ENCODE results near the gene CNTN1. TPM values are rescaled to one million over a fixed set of nuclear protein-coding genes. Genes with fewer than 3 reads are reported as not detected.
A peak's percentile ranks its signal among the peaks of the same experiment; 100 is the strongest.

CNTN1 gene
- total RNA-seq, 1 donor from 2014 or later = not detected

- DNase-seq (ENCODE audit: low read depth in 2 of 2) = no peak
These were observed 142.1 kb downstream of the CNTN1 start for GRCh38 chr12:40834321-40834720.

GRCh38 chr12:40837891-40838429 is 145.7 kb downstream of the CNTN1 start:
- no peak for DNase-seq (ENCODE audit: low read depth in 2 of 2)

DNA sequence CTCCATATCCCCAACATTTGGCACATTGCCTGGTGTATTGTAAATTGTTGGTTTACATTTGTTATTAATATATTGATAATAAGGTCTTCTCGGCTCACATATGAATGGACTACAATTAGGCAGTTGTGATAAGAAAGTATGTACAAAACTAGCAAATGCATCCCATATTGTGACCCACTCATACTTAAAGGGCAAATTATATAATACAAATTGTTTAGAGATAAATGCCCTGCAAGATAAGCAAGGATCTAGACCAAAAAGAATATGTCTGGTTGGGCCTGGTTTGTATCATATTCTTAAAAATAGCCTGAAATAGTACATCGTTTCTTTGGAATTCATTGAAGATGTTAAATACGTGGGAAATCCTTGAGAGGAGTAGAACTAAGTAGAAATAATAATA is 151.3 kb downstream of the CNTN1 start:
- DNase-seq (ENCODE audit: low read depth in 2 of 2) = no peak

DNA sequence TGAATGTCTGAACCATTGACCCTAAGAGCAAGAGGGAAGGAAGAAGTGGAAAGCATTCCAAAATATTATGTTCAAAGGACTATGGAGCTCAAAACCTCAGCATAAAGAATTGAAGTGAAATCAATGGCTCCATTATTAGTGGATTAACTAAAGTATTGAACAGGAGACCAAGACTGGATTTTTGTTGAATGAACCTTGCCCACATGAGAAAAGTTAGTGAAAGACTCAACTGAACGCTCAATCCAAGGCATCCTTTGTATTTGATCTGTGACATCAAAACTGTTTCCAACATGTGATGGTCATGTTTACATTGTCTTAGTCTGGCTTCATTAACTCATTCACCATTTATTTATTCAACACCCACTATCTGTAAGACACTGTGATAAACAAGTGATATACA is 161.0 kb downstream of the CNTN1 start:
- no peak for DNase-seq (ENCODE audit: low read depth in 2 of 2)

- no peak for DNase-seq (ENCODE audit: low read depth in 2 of 2)
These were observed 162.4 kb downstream of the CNTN1 start for GRCh38 chr12:40854604-40855003.

DNA sequence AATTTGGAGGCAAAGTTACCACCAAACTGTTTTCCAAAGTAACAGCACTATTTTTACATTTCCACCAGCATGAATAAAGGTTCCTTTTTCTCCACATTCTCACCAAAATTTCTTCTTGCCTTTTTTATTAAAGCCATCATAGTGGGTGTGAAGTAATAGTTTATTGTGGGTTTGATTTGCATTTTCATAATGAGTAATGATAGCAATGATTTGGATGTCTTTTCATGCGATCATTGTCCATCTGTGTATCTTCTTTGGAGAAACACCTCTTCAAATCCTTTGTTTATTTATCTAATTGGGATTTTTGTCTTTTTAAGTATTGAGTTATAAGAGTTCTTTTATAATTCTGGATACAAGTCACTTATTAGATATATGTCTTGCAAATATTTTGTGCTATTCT is 172.7 kb downstream of the CNTN1 start:
- no peak for DNase-seq (ENCODE audit: low read depth in 2 of 2)

DNA sequence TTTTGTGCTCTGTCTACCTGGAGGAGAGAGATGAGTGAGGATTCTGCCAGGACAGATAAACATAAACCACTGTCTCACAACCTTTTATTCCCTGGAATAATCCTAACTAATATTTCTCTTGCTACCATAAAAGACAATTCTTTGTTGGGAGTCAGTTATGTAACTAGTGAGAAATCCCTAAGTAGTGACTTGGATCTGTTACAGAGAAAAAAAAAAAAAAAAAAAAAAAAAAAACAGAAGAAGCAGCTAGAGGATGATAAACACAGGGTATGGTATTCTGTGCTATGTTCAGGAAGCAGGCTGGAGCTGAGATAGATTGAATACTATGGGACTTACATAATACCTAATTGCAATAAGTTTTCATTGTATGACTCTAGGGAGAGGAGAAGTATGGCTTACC is 178.7 kb downstream of the CNTN1 start:
- DNase-seq (ENCODE audit: low read depth in 2 of 2) = no peak

DNA sequence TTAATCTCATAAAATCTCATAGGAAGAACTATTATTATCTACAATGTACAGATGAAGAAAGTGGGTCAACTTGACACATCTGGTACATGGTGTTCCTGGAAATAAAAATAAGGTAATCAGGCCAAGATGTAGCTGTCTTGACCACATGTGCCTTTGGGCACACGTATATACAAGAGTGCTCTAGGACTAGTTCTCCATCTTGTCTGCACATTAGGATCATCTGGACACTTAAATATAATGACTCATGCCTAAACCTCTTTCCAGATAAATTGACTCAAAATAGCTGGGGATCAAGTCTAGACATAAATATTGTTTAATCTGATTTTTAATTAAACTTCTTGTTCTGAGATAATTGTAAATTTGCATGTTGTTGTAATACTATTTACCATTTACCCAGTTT is 182.6 kb downstream of the CNTN1 start:
- DNase-seq (ENCODE audit: low read depth in 2 of 2) = no peak

DNA sequence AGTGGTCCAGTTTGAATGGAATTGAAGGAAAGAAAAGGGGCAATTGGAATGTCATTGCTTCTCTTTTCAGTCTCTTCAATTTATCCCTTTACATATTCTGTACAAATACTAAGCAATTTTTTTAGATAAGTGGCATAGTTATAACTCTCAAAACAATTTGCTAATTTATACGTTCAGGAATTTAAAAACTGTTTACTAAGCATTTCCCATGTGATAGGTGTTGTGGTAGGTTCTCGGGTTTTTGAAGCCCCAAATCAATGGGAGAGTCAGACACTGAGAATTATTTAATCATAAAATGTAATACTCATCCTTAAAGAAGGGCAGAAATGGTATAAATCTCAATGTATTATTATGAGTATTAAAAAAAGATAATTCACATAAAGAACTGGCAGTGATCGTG is 197.1 kb downstream of the CNTN1 start:
- no peak for DNase-seq (ENCODE audit: low read depth in 2 of 2)

DNA sequence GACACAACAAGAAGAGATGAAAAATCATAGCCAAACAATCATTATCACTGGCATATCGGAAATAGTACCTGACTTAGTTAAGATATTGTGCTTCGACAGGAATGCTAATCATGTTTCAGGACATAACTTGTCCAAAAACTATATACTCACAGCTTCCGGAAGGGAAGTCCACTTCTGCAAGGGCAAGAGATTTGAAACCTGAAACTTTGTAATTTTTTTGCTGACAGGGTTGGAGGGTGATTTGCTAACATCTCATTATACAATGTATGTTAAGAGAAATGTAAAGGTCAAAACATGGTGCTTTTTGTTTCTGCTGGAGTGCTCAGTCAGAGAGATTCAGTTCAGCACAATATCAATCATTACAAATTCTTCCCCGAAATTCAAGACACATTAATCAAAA is 200.3 kb downstream of the CNTN1 start:
- DNase-seq (ENCODE audit: low read depth in 2 of 2) = no peak

DNA sequence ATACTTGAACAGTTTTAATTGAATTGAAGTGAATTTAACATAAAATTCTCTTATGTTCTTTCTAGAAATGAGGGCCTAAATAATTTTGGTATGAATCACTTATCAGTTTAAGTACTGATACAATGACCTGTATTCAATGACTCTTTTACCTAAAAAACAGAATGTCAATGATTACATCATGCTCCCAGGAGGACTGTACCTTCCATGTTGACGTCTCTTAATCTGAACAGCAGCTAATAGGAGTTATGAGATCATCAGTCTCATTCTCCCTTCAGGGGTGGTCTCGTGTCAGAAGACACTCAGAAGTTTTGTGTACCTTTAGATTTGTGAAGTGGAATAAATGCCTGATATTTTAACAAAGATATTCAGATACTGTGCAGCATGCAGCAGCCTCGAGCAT is 206.3 kb downstream of the CNTN1 start:
- no peak for DNase-seq (ENCODE audit: low read depth in 2 of 2)

DNA sequence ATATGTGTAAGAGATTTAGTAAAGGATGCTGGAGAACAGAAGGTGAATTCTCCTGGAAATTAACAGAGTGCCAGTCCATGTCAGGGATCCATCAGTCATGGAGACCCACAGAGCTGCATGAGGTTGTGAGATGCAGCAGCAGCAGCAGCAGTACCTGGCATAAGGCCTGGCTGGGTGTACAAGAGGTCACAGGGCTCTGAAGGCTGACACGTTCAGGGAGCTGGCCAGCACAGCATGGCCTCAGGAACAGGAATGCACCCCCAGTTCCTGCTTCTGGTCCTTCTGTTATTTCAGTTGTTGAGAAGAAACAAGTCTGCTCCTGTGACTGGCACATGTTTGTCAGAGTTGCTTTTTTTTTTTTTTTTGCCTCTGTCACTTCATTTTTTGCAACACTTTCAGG is 210.8 kb downstream of the CNTN1 start:
- peak in 1 of 2 donors; percentile 7 for DNase-seq (ENCODE audit: low read depth in 2 of 2)

- DNase-seq (ENCODE audit: low read depth in 2 of 2) = no peak
These were observed 214.9 kb downstream of the CNTN1 start for GRCh38 chr12:40907115-40907527.

DNA sequence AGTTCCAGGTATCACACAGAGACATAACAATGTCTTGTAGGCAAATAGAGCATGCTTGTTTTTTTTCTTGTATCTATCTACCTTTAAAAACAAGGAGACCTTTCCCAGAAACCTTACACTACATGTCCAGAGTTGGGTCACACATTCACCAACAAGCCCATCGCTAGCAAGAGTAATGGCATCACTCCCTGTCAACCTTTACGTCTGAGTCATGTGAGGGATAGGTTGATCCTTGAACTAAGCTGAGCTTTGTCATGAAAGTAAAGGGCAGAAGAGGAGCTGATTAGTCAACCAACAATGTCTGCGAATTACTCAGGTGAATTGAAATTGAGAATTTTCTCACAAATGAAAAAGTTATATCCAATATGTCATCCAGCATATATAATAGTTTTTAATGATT is 219.4 kb downstream of the CNTN1 start:
- DNase-seq (ENCODE audit: low read depth in 2 of 2) = no peak

DNA sequence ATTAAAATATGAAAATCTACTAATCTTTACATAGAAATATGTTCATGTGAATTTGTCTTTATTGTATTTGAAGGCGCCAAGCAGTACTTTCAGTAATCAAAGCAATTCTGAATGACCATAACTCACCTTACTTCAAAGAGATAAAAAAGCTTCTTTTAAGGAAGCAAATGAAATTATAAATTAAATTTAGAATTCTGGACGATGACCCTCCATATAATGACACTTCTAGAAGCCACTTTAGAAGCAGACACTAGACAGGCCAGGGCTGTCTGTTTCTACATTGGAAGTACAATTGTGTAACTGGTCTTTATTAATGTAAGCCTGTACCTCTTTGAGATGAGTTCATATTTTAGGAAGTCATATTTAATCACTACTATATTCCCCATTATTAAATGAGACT is 222.9 kb downstream of the CNTN1 start:
- no peak for DNase-seq (ENCODE audit: low read depth in 2 of 2)

DNA sequence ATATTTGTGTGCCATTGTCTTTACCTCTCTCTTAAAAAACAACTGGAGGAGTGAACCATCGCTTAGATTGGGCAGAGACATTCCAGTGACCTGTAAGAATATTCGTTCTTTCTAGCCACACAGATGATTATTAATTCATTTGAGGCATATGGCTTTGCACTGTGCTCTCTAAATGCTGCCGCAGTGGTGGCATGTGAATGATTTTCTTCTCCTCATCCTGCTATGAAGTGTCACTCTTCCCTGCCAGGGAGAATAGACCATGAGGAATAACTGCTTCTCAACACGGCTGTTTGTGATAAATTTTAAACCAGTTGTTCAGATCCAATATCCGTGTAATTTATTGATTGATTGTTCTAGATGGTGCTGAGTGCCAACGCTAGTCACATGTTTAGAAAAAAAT is 225.3 kb downstream of the CNTN1 start:
- no peak for DNase-seq (ENCODE audit: low read depth in 2 of 2)

- peak; percentile 33 to 37 for DNase-seq (ENCODE audit: low read depth in 2 of 2)
These were observed 229.4 kb downstream of the CNTN1 start for GRCh38 chr12:40921563-40922163.

DNA sequence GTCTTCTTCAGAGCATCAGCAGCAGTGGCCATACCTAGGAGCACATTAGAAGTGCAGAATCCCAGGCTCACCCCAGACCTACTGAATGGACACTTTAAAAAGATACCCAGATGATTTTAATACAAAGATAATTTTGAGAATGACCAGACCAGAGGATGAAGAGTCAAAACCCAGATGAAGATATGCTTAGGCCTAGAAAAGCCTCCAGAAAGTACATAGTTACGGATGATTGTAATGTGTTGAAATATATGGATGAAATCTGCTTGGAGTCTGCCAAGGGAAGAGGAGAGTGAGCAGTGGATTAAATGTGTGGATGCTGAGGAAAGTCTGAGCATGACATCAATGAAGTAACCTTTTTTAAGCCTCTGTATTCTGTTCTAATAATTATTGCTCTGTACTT is 245.7 kb downstream of the CNTN1 start:
- DNase-seq (ENCODE audit: low read depth in 2 of 2) = no peak

GRCh38 chr12:40942326-40942725 is 250.1 kb downstream of the CNTN1 start:
- no peak for DNase-seq (ENCODE audit: low read depth in 2 of 2)

GRCh38 chr12:40945772-40946171 is 253.5 kb downstream of the CNTN1 start:
- DNase-seq (ENCODE audit: low read depth in 2 of 2) = no peak

DNA sequence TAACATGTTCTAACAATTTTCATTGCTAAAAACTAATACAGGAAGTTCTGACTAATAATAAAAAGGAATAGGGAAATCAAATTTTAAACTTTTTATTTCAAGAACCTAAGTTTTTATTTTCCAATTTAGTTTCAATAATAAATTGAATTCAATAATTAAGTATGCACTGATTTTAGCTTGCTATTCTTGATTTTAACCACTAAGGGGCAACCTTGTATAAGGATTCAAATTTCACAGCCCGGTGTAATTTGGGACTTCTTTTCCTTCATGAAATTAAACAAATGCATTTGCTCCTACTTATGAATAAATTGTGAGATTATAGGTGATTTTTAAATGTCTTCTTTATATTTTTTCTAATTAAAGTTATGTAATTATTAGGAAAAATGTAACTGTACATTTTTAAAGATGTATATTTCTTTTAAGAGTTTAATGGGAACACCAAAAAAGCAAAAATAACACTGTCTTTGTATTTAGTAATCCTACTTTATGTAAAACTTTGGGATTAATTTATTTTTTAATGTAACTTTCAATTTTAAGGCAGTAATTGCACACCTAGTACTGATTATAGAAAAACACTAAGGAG is 254.5 kb downstream of the CNTN1 start:
- peak; percentile 55 to 59 for DNase-seq (ENCODE audit: low read depth in 2 of 2)

- no peak for DNase-seq (ENCODE audit: low read depth in 2 of 2)
These were observed 255.6 kb downstream of the CNTN1 start for GRCh38 chr12:40947797-40948196.

- no peak for DNase-seq (ENCODE audit: low read depth in 2 of 2)
These were observed 260.8 kb downstream of the CNTN1 start for GRCh38 chr12:40953076-40953475.

DNA sequence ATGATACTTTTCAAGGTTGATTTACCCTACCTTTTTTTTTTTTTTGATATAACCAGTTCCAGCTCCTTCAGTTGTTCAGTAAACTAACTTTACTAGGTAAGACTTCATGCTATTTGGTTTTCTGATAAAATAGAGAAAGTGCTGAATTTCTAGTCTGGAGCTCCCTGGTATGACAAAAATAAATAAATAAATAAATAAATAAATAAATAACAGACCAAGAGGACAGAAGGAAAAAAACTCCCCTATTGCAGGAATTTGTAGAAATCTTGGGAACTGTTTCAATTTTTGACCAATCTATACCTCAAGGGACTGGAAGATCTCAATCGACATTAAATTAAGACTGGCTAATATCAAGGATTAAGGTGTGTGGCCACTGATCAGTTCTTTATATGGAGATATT is 265.2 kb downstream of the CNTN1 start:
- no peak for DNase-seq (ENCODE audit: low read depth in 2 of 2)

All from lung microvascular endothelial cell (primary cell).